SU-DHL-6 (cell line): ENCODE results near the gene ENOX1.

ENCODE experiments used
- H2AFZ ChIP-seq: fragments of 200-600 bp; sonication (generic); 2 replicates; pipeline ENCODE4 v1.6.1; 2014; ENCODE audit warnings: low read depth, mild to moderate bottlenecking, moderate library complexity, mixed read lengths, antibody characterized with exemption, low read length; ENCODE audit not compliant: severe bottlenecking
- H3F3A ChIP-seq: fragments of 200-600 bp; shearing (Covaris generic); 2 replicates; pipeline ENCODE4 v1.6.0; 2016; ENCODE audit warnings: antibody characterized with exemption, mild to moderate bottlenecking; ENCODE audit not compliant: insufficient read depth
- H3K27ac ChIP-seq: fragments of 200-600 bp; sonication (generic); 2 replicates; pipeline ENCODE4 v1.5.1; 2016; ENCODE audit warnings: low read depth, mild to moderate bottlenecking, low read length, moderate library complexity, mixed read lengths
- H3K27me3 ChIP-seq: fragments of 200-600 bp; sonication (generic), shearing (Covaris generic); 2 replicates; pipeline ENCODE4 v1.6.0; 2014; ENCODE audit warnings: mild to moderate bottlenecking, low read length
- H3K36me3 ChIP-seq: fragments of 200-600 bp; sonication (generic); 2 replicates; pipeline ENCODE4 v1.6.1; 2014; ENCODE audit warnings: mild to moderate bottlenecking, low read length, mixed read lengths
- H3K4me2 ChIP-seq: fragments of 300-600, 200-600 bp; shearing (Covaris generic), sonication (generic); 2 replicates; pipeline ENCODE4 v1.6.0; 2014; ENCODE audit warnings: low read length, low read depth, mild to moderate bottlenecking; ENCODE audit not compliant: poor library complexity, severe bottlenecking
- H3K4me3 ChIP-seq: fragments of 200-600 bp; sonication (generic); 2 replicates; pipeline ENCODE4 v1.5.1; 2014; ENCODE audit warnings: antibody characterized with exemption, low read length, mild to moderate bottlenecking, mixed read lengths; ENCODE audit not compliant: insufficient read depth, poor library complexity, severe bottlenecking
- H3K79me2 ChIP-seq: fragments of 200-600 bp; sonication (generic); 2 replicates; pipeline ENCODE4 v1.6.1; 2014; ENCODE audit warnings: mild to moderate bottlenecking, low read length, moderate library complexity; ENCODE audit not compliant: insufficient read depth
- H3K9ac ChIP-seq: fragments of 200-600 bp; sonication (generic); 2 replicates; pipeline ENCODE4 v1.7.0; 2014; ENCODE audit warnings: mild to moderate bottlenecking, low read length
- H3K9me2 ChIP-seq: fragments of 200-600 bp; sonication (generic); replicated peaks from 2 replicates; pipeline ENCODE4 v1.6.1; 2014; ENCODE audit warnings: low read length; ENCODE audit not compliant: insufficient read depth
- H3K9me3 ChIP-seq: fragments of 200-600 bp; sonication (generic); 2 replicates; pipeline ENCODE4 v1.6.1; 2014; ENCODE audit warnings: low read length, mixed read lengths; ENCODE audit not compliant: insufficient read depth
- H4K20me1 ChIP-seq: fragments of 200-600 bp; sonication (generic); 2 replicates; pipeline ENCODE4 v1.6.1; 2014; ENCODE audit warnings: low read depth, mild to moderate bottlenecking, antibody characterized with exemption, low read length, moderate library complexity, mixed read lengths
- CTCF ChIP-seq: fragments of 200-600 bp; sonication (generic); IDR thresholded peaks from one replicate; pipeline ENCODE4 v1.5.1; 2017; ENCODE audit warnings: antibody characterized with exemption, mild to moderate bottlenecking, low read length, moderate library complexity; ENCODE audit not compliant: insufficient read depth, poor library complexity, severe bottlenecking
- EZH2phosphoT487 ChIP-seq: fragments of 200-600 bp; sonication (generic), shearing (Covaris generic); conservative IDR thresholded peaks from 2 replicates; pipeline ENCODE4 v1.6.1; 2018; ENCODE audit warnings: mild to moderate bottlenecking, antibody characterized with exemption, low read length, moderate library complexity, mixed read lengths

Gene ENOX1

GRCh38 chr13:43401361-43401760 lies 385.4 kb downstream of the ENOX1 start:
- no peaks in the 10 kb centered on the region for H3K9me3 ChIP-seq
- no peaks in the 10 kb centered on the region for H3K36me3 ChIP-seq
- TF ChIP-seq EZH2phosphoT487 = no peak
- no peak for TF ChIP-seq CTCF
- H3F3A ChIP-seq = no peaks in the 10 kb centered on the region
- no peaks in the 10 kb centered on the region for H4K20me1 ChIP-seq
- H3K4me3 ChIP-seq = no peak overlapping the region
- H3K27ac ChIP-seq = no peak overlapping the region
- H2AFZ ChIP-seq = no peak overlapping the region
- no peaks in the 10 kb centered on the region for H3K9me2 ChIP-seq
- no peaks in the 10 kb centered on the region for H3K79me2 ChIP-seq
- H3K4me2 ChIP-seq = no peak overlapping the region
- no peak overlapping the region for H3K9ac ChIP-seq
- H3K27me3 ChIP-seq = no peaks in the 10 kb centered on the region

GRCh38 chr13:43397111-43397510 lies 389.7 kb downstream of the ENOX1 start:
- Histone ChIP-seq H3K27me3 (no peaks in the 10 kb centered on the region), H3F3A (no peaks in the 10 kb centered on the region), H2AFZ (no peak overlapping the region), H3K4me3 (no peak overlapping the region), H3K36me3 (no peaks in the 10 kb centered on the region), H4K20me1 (no peaks in the 10 kb centered on the region), H3K9ac (no peak overlapping the region), H3K4me2 (no peak overlapping the region), H3K9me2 (no peaks in the 10 kb centered on the region), H3K27ac (no peak overlapping the region), H3K79me2 (no peaks in the 10 kb centered on the region), H3K9me3 (no peaks in the 10 kb centered on the region)
- TF ChIP-seq CTCF = no peak
- no peak for TF ChIP-seq EZH2phosphoT487

- Histone ChIP-seq H3F3A (no peaks in the 10 kb centered on the region), H3K79me2 (no peaks in the 10 kb centered on the region), H3K9me2 (no peaks in the 10 kb centered on the region), H3K4me3 (no peak overlapping the region), H3K27me3 (no peaks in the 10 kb centered on the region), H3K36me3 (no peaks in the 10 kb centered on the region), H3K9ac (no peak overlapping the region), H4K20me1 (no peaks in the 10 kb centered on the region), H3K27ac (no peak overlapping the region), H3K9me3 (no peaks in the 10 kb centered on the region), H2AFZ (no peak overlapping the region), H3K4me2 (no peak overlapping the region)
- no peak for TF ChIP-seq CTCF
- no peak for TF ChIP-seq EZH2phosphoT487
Measured at GRCh38 chr13:43391036-43391435, 395.7 kb downstream of the ENOX1 start.
